ENCODE data around the gene UNKL.

Gene UNKL

GRCh38 chr16:1342526-1343427, 71.7 kb downstream of the UNKL start:
- peak; percentile 99 for FAIRE-seq
- peak; percentile 100 for DNase-seq (ENCODE audit: insufficient read length, low spot score)

GRCh38 chr16:1341495-1342420, 72.7 kb downstream of the UNKL start:
- FAIRE-seq (no peak), DNase-seq (ENCODE audit: insufficient read length, low spot score) (no peak)

GRCh38 chr16:1340730-1341494, 73.6 kb downstream of the UNKL start:
- FAIRE-seq (no peak), DNase-seq (ENCODE audit: insufficient read length, low spot score) (no peak)

GRCh38 chr16:1338855-1339675, 75.4 kb downstream of the UNKL start:
- FAIRE-seq = no peak

GRCh38 chr16:1338119-1338730, 76.3 kb downstream of the UNKL start:
- FAIRE-seq = no peak
- no peak for DNase-seq (ENCODE audit: insufficient read length, low spot score)

More at GRCh38 chr16:1338855-1339675, 75.4 kb downstream of the UNKL start:
- DNase-seq (ENCODE audit: insufficient read length, low spot score) = no peak

- FAIRE-seq (no peak), DNase-seq (ENCODE audit: insufficient read length, low spot score) (no peak)
Observed at GRCh38 chr16:1337486-1337885, 77.0 kb downstream of the UNKL start.

GRCh38 chr16:1336619-1337018, 77.9 kb downstream of the UNKL start:
- DNase-seq (ENCODE audit: insufficient read length, low spot score) = no peak
- FAIRE-seq = no peak

GRCh38 chr16:1335996-1336395, 78.5 kb downstream of the UNKL start:
- no peak for FAIRE-seq
- DNase-seq (ENCODE audit: insufficient read length, low spot score) = no peak

- no peak for FAIRE-seq
- no peak for DNase-seq (ENCODE audit: insufficient read length, low spot score)
Observed at GRCh38 chr16:1335211-1335971, 79.1 kb downstream of the UNKL start.

- no peak for DNase-seq (ENCODE audit: insufficient read length, low spot score)
- FAIRE-seq = no peak
Observed at GRCh38 chr16:1334739-1335138, 79.8 kb downstream of the UNKL start.

- no peak for DNase-seq (ENCODE audit: insufficient read length, low spot score)
- no peak for FAIRE-seq
Observed at GRCh38 chr16:1333854-1334700, 80.4 kb downstream of the UNKL start.

GRCh38 chr16:1333149-1333812, 81.2 kb downstream of the UNKL start, which contains the start of gene BAIAP3:
Gene BAIAP3, plus strand, starts transcription at chr16:1333645. Its CDS starts 4,905 bp downstream, at chr16:1338550.
- FAIRE-seq = no peak
- DNase-seq (ENCODE audit: insufficient read length, low spot score) = no peak

- no peak for FAIRE-seq
Observed at GRCh38 chr16:1332618-1333148, 81.8 kb downstream of the UNKL start.

GRCh38 chr16:1331712-1332617, 82.5 kb downstream of the UNKL start:
- FAIRE-seq (peak; percentile 92), DNase-seq (ENCODE audit: insufficient read length, low spot score) (peak; percentile 96)

More at GRCh38 chr16:1332618-1333148, 81.8 kb downstream of the UNKL start:
- DNase-seq (ENCODE audit: insufficient read length, low spot score) = no peak

GRCh38 chr16:1330931-1331711, 83.4 kb downstream of the UNKL start:
- DNase-seq (ENCODE audit: insufficient read length, low spot score) (no peak), FAIRE-seq (no peak)

Data from GM19239 (cell line).